Astrocyte (in vitro differentiated cells and primary cell): ENCODE measurements around the gene HIPK2. TPM values are rescaled to one million over a fixed set of nuclear protein-coding genes. Genes with fewer than 3 reads are reported as not detected.
A peak's percentile ranks its signal among the peaks of the same experiment; 100 is the strongest.

ENCODE experiments used
- DNase-seq: peaks from one replicate; pipeline ENCODE4 v3.0.0-alpha.2; 2010; ENCODE audit warnings: low read depth
- FAIRE-seq: peaks from 2 replicates; lab custom pipeline; 2011; peaks lifted over from hg19 to GRCh38; lab: Jason Lieb, UNC
- H2AFZ ChIP-seq: 2 replicates; pipeline ENCODE4 v1.6.0; 2012; ENCODE audit warnings: low read depth, low read length, inconsistent platforms
- H3K27ac ChIP-seq: 2 replicates; pipeline ENCODE4 v1.5.1; 2011; ENCODE audit warnings: low read depth, low read length, inconsistent platforms
- H3K27me3 ChIP-seq: 2 replicates; pipeline ENCODE4 v1.6.0; 2011; ENCODE audit warnings: low read length, inconsistent platforms; ENCODE audit not compliant: insufficient read depth
- H3K36me3 ChIP-seq: 2 replicates; pipeline ENCODE4 v1.5.1; 2011; ENCODE audit warnings: low read length, inconsistent platforms; ENCODE audit not compliant: insufficient read depth
- H3K4me1 ChIP-seq: 2 replicates; pipeline ENCODE4 v1.5.1; 2011; ENCODE audit warnings: low read length, inconsistent platforms; ENCODE audit not compliant: insufficient read depth
- H3K4me2 ChIP-seq: 2 replicates; pipeline ENCODE4 v1.6.0; 2012; ENCODE audit warnings: low read length, inconsistent platforms
- H3K4me3 ChIP-seq: 2 replicates; pipeline ENCODE4 v1.5.1; 2011; ENCODE audit warnings: low read depth, mild to moderate bottlenecking, low read length, inconsistent platforms; ENCODE audit not compliant: insufficient read depth
- H3K79me2 ChIP-seq: 2 replicates; pipeline ENCODE4 v1.6.0; 2012; ENCODE audit warnings: mild to moderate bottlenecking, low read length, inconsistent platforms; ENCODE audit not compliant: insufficient read depth
- H3K9ac ChIP-seq: 2 replicates; pipeline ENCODE4 v1.6.0; 2012; ENCODE audit warnings: mild to moderate bottlenecking, low read length, inconsistent platforms
- H3K9me3 ChIP-seq: 2 replicates; pipeline ENCODE4 v1.5.1; 2012; ENCODE audit warnings: low read depth, mild to moderate bottlenecking, low read length, inconsistent platforms; ENCODE audit not compliant: insufficient read depth
- H4K20me1 ChIP-seq: 2 replicates; pipeline ENCODE4 v1.6.0; 2012; ENCODE audit warnings: low read length, inconsistent platforms; ENCODE audit not compliant: insufficient read depth
- H3K27ac Mint-ChIP-seq: one replicate; pipeline ENCODE4 v1.8.0; 2021; ENCODE audit warnings: mild to moderate bottlenecking, mixed read lengths; ENCODE audit not compliant: unreplicated experiment
- H3K27me3 Mint-ChIP-seq: one replicate; pipeline ENCODE4 v1.8.0; 2021; ENCODE audit warnings: low read depth, mixed read lengths; ENCODE audit not compliant: unreplicated experiment
- H3K36me3 Mint-ChIP-seq: one replicate; pipeline ENCODE4 v1.8.0; 2021; ENCODE audit warnings: low read depth, mixed read lengths; ENCODE audit not compliant: unreplicated experiment
- H3K4me1 Mint-ChIP-seq: one replicate; pipeline ENCODE4 v1.8.0; 2021; ENCODE audit warnings: low read depth, mixed read lengths; ENCODE audit not compliant: unreplicated experiment
- H3K4me3 Mint-ChIP-seq: one replicate; pipeline ENCODE4 v1.8.0; 2021; ENCODE audit warnings: mild to moderate bottlenecking, moderate library complexity, mixed read lengths; ENCODE audit not compliant: unreplicated experiment
- H3K9me3 Mint-ChIP-seq: one replicate; pipeline ENCODE4 v1.8.0; 2021; ENCODE audit warnings: mild to moderate bottlenecking, mixed read lengths; ENCODE audit not compliant: unreplicated experiment
- CTCF ChIP-seq: IDR thresholded peaks from 2 replicates; pipeline ENCODE4 v1.5.1; 2011; ENCODE audit warnings: low read depth, mild to moderate bottlenecking, inconsistent platforms, low read length, moderate library complexity; ENCODE audit not compliant: insufficient read depth
- EZH2 ChIP-seq: IDR thresholded peaks from 2 replicates; pipeline ENCODE4 v1.6.1; 2012; ENCODE audit warnings: mild to moderate bottlenecking, low read length, inconsistent platforms; ENCODE audit not compliant: insufficient read depth
- total RNA-seq: library from RNA; stranded (reverse); gene quantifications from 2 replicates; pipeline ENCODE4 v1.2.1, GENCODE V29; 2021

The HIPK2 gene
- total RNA-seq, 1 donor from 2014 or later: 35.8 TPM

- Histone ChIP-seq H3K9ac (peak overlapping the region; percentile 50), H3K27me3 (no peaks in the 10 kb centered on the region), H4K20me1 (peaks cover 76% of the 10 kb centered on the region), H3K4me1 (peaks cover 47% of the 10 kb centered on the region), H3K9me3 (no peaks in the 10 kb centered on the region), H3K79me2 (peaks cover 95% of the 10 kb centered on the region), H3K4me3 (no peak overlapping the region), H2AFZ (no peak overlapping the region), H3K27ac (peak overlapping the region; percentile 68), H3K36me3 (no peaks in the 10 kb centered on the region), H3K4me2 (peak overlapping the region; percentile 53)
- no peaks in the 10 kb centered on the region for H3K9me3 Mint-ChIP-seq
- H3K36me3 Mint-ChIP-seq: peaks cover 8% of the 10 kb centered on the region
- peaks cover 23% of the 10 kb centered on the region for H3K4me1 Mint-ChIP-seq
- no peaks in the 10 kb centered on the region for H3K27me3 Mint-ChIP-seq
- H3K4me3 Mint-ChIP-seq: no peak overlapping the region
- TF ChIP-seq CTCF (no peak), EZH2 (no peak)
- DNase-seq: no peak
- no peak for FAIRE-seq
- H3K27ac Mint-ChIP-seq: no peak overlapping the region
Observed at GRCh38 chr7:139737221-139738100, 40.3 kb downstream of the HIPK2 start.

- Histone ChIP-seq H3K9me3 (no peaks in the 10 kb centered on the region), H3K79me2 (peaks cover 95% of the 10 kb centered on the region), H3K27ac (peak overlapping the region; percentile 95), H3K9ac (no peak overlapping the region), H3K4me2 (no peak overlapping the region), H3K4me1 (peaks cover 56% of the 10 kb centered on the region), H4K20me1 (peaks cover 72% of the 10 kb centered on the region), H2AFZ (no peak overlapping the region), H3K4me3 (no peak overlapping the region), H3K27me3 (no peaks in the 10 kb centered on the region), H3K36me3 (no peaks in the 10 kb centered on the region)
- Mint-ChIP-seq H3K4me1 (peaks cover 36% of the 10 kb centered on the region), H3K36me3 (peaks cover 8% of the 10 kb centered on the region), H3K9me3 (no peaks in the 10 kb centered on the region), H3K4me3 (no peak overlapping the region), H3K27ac (no peak overlapping the region), H3K27me3 (no peaks in the 10 kb centered on the region)
- no peak for DNase-seq
- FAIRE-seq: no peak
- TF ChIP-seq EZH2 (no peak), CTCF (no peak)
Observed at GRCh38 chr7:139735912-139736595, 41.7 kb downstream of the HIPK2 start.
